ENCODE data around the gene ANKRD10. TPM values are rescaled to one million over a fixed set of nuclear protein-coding genes. Genes with fewer than 3 reads are reported as not detected.

Gene ANKRD10
- total RNA-seq, 1 experiment from 2014 or later: 159 TPM

DNA sequence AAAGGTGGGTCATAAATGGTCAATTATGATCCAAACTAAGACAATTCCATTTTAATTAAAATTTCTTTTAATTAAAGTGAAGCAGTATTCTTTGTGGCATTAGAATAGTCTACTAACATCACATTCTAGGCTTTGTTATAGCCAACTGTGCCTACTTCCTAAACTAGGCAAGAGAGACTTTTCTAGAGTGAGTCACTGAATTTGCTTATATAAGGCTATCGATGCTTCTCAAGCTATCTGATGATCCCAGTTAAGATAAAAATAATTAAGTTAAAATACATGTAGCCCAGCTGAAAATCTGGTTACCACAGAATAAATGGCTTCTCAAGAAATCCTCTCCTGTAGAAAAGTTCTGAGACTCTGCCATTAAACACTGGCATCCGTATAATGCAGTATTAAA is 12.5 kb downstream of the ANKRD10 start:
- Histone ChIP-seq H2BK15ac (ENCODE audit: low read depth, low read length) (no peak overlapping the region), H2BK5ac (ENCODE audit: insufficient read length, low read length) (no peak overlapping the region), H3K18ac (ENCODE audit: insufficient read length, low read depth, low read length) (no peak overlapping the region), H3K23ac (ENCODE audit: insufficient read length, low read depth, low read length) (no peak overlapping the region), H3K9ac (ENCODE audit: extremely low read depth, insufficient read length, low read length) (no peak overlapping the region), H3T11ph (ENCODE audit: low read length) (no peak overlapping the region), H4K20me1 (ENCODE audit: control insufficient read depth, insufficient read depth, insufficient read length) (no peaks in the 10 kb centered on the region), H3K23me2 (ENCODE audit: insufficient read length, low read depth, low read length, poor library complexity, severe bottlenecking) (no peaks in the 10 kb centered on the region), H2BK12ac (ENCODE audit: insufficient read length, low read depth, low read length) (no peak overlapping the region), H4K91ac (ENCODE audit: insufficient read length, low read depth, low read length) (no peak overlapping the region), H3K4ac (ENCODE audit: low read depth, low read length) (no peak overlapping the region), H3K79me2 (ENCODE audit: insufficient read depth, low read length) (peaks cover 16% of the 10 kb centered on the region; the same call in 1 of the 2 replicates), H3K14ac (ENCODE audit: insufficient read depth, low read length) (no peak overlapping the region), H3K27me3 (ENCODE audit: insufficient read depth, low read length) (no peaks in the 10 kb centered on the region), H2BK20ac (ENCODE audit: low read depth, low read length, poor library complexity, severe bottlenecking) (no peak overlapping the region), H2AK5ac (ENCODE audit: insufficient read length, low read length) (no peak overlapping the region), H3K9me3 (ENCODE audit: control insufficient read depth, low read depth, low read length) (no peaks in the 10 kb centered on the region), H4K5ac (ENCODE audit: insufficient read length, low read depth, low read length) (no peak overlapping the region), H3K4me2 (ENCODE audit: insufficient read depth, insufficient read length, low read length) (no peak overlapping the region), H3K4me1 (ENCODE audit: insufficient read depth, low read length) (peaks cover 4% of the 10 kb centered on the region; the same call in 1 of the 2 replicates), H2AFZ (ENCODE audit: low read length) (no peak overlapping the region), H3K56ac (ENCODE audit: insufficient read length, low read depth, low read length) (no peak overlapping the region), H4K8ac (replicated peaks; ENCODE audit: insufficient read length, low read depth, low read length) (no peak overlapping the region), H3K27ac (ENCODE audit: insufficient read length, low read depth, low read length) (no peak overlapping the region), H3K79me1 (ENCODE audit: insufficient read depth, low read depth, low read length, poor library complexity, severe bottlenecking) (peaks cover 6% of the 10 kb centered on the region), H2BK120ac (ENCODE audit: low read depth, low read length, poor library complexity, severe bottlenecking) (no peak overlapping the region)
- Mint-ChIP-seq H3K9me3 (no peaks in the 10 kb centered on the region), H3K4me1 (peaks cover 18 to 21% of the 10 kb centered on the region in 2 experiments), H3K27ac (peak overlapping the region in 1 of 3 experiments; percentile 37; a peak in 1 of 7 replicates), H3K36me3 (ENCODE audit: insufficient read depth in 1 of 3, low read depth in 3 of 3) (peaks cover 14 to 73% (median 70%) of the 10 kb centered on the region in 3 experiments), H3K4me3 (no peak overlapping the region), H3K27me3 (ENCODE audit: low read depth) (no peaks in the 10 kb centered on the region)
- WGBS (ENCODE audit: extremely low coverage, insufficient read length, low lambda C conversion rate): no CpG with 5 or more reads among the region's 2 CpGs
- TF ChIP-seq, protein P1, sequence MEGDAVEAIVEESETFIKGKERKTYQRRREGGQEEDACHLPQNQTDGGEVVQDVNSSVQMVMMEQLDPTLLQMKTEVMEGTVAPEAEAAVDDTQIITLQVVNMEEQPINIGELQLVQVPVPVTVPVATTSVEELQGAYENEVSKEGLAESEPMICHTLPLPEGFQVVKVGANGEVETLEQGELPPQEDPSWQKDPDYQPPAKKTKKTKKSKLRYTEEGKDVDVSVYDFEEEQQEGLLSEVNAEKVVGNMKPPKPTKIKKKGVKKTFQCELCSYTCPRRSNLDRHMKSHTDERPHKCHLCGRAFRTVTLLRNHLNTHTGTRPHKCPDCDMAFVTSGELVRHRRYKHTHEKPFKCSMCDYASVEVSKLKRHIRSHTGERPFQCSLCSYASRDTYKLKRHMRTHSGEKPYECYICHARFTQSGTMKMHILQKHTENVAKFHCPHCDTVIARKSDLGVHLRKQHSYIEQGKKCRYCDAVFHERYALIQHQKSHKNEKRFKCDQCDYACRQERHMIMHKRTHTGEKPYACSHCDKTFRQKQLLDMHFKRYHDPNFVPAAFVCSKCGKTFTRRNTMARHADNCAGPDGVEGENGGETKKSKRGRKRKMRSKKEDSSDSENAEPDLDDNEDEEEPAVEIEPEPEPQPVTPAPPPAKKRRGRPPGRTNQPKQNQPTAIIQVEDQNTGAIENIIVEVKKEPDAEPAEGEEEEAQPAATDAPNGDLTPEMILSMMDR (conservative IDR thresholded peaks at IDR 0.05): no peak
- DNase-seq: no peak
